ENCODE data around the gene TMEM139. TPM values are rescaled to one million over a fixed set of nuclear protein-coding genes. Genes with fewer than 3 reads are reported as not detected.

TMEM139 gene
- total RNA-seq, 3 donors from 2014 or later: 16.2 to 49.4 (median 46.6) TPM

- no peak for ATAC-seq
- Histone ChIP-seq H3K4me1 (ENCODE audit: low read depth) (peaks cover 35% of the 10 kb centered on the region), H3K9me3 (no peaks in the 10 kb centered on the region), H3K4me3 (no peak overlapping the region), H3K36me3 (ENCODE audit: low read depth) (no peaks in the 10 kb centered on the region)
- intact Hi-C loops (cut with DNase I, micrococcal nuclease): loop anchor here in 1 of 2 donors (10.0 kb wide), 1 partner anchor 45 kb away; no protein-coding TSS in a partner anchor
- DNase-seq: no peak
- no peak for TF ChIP-seq CTCF (IDR thresholded peaks at IDR 0.05)
Observed at GRCh38 chr7:143290293-143290692, 5.5 kb downstream of the TMEM139 start.

- TF ChIP-seq CTCF (IDR thresholded peaks at IDR 0.05): no peak
- intact Hi-C loops (cut with DNase I, micrococcal nuclease): loop anchor here in 1 of 2 donors (10.0 kb wide), 1 partner anchor 48 kb away; no protein-coding TSS in a partner anchor
- DNase-seq: no peak
- ATAC-seq: no peak
- Histone ChIP-seq H3K4me1 (ENCODE audit: low read depth) (peaks cover 22% of the 10 kb centered on the region), H3K36me3 (ENCODE audit: low read depth) (no peaks in the 10 kb centered on the region), H3K4me3 (no peak overlapping the region), H3K9me3 (no peaks in the 10 kb centered on the region)
Observed at GRCh38 chr7:143292876-143293275, 8.1 kb downstream of the TMEM139 start.

- no peaks in the 10 kb centered on the region for H3K36me3 ChIP-seq (ENCODE audit: low read depth)
- intact Hi-C loops (cut with DNase I, micrococcal nuclease): loop anchor here in 1 of 2 donors (10.0 kb wide), 1 partner anchor 51 kb away; no protein-coding TSS in a partner anchor
- peak; percentile 36 for ATAC-seq
- H3K4me1 ChIP-seq (ENCODE audit: low read depth): peaks cover 3% of the 10 kb centered on the region
- TF ChIP-seq CTCF (IDR thresholded peaks at IDR 0.05): no peak
- no peak for DNase-seq
- H3K4me3 ChIP-seq: no peak overlapping the region
- H3K9me3 ChIP-seq: no peaks in the 10 kb centered on the region
Observed at GRCh38 chr7:143295870-143296269, 11.1 kb downstream of the TMEM139 start.

- intact Hi-C loops (cut with DNase I, micrococcal nuclease): loop anchor here in 1 of 2 donors (10.0 kb wide), 1 partner anchor 52 kb away; no protein-coding TSS in a partner anchor
- ATAC-seq (no peak), DNase-seq (no peak)
- no peak overlapping the region for H3K4me3 ChIP-seq
- H3K36me3 ChIP-seq (ENCODE audit: low read depth): no peaks in the 10 kb centered on the region
- TF ChIP-seq CTCF (IDR thresholded peaks at IDR 0.05): no peak
- no peaks in the 10 kb centered on the region for H3K9me3 ChIP-seq
- no peaks in the 10 kb centered on the region for H3K4me1 ChIP-seq (ENCODE audit: low read depth)
Observed at GRCh38 chr7:143296686-143297085, 11.9 kb downstream of the TMEM139 start.

- ATAC-seq (no peak), DNase-seq (no peak)
- TF ChIP-seq CTCF (IDR thresholded peaks at IDR 0.05): no peak
- no peaks in the 10 kb centered on the region for H3K36me3 ChIP-seq (ENCODE audit: low read depth)
- no peaks in the 10 kb centered on the region for H3K9me3 ChIP-seq
- peaks cover 2% of the 10 kb centered on the region for H3K4me1 ChIP-seq (ENCODE audit: low read depth)
- intact Hi-C loops (cut with DNase I, micrococcal nuclease): loop anchor here in 1 of 2 donors (10.0 kb wide), 1 partner anchor 55 kb away; no protein-coding TSS in a partner anchor
- H3K4me3 ChIP-seq: no peak overlapping the region
Observed at GRCh38 chr7:143299346-143299745, 14.6 kb downstream of the TMEM139 start.
